NOMO-1 treated with DMSO at 0.1 percent for 48 hours (cell line): ENCODE data around the gene EBLN2.

Experiments
- DNase-seq: peaks from one replicate; lab custom pipeline; 2025; ENCODE audit not compliant: unreplicated experiment; lab: John Stamatoyannopoulos, UW

The EBLN2 gene

GRCh38 chr3:73100741-73101559 lies 39.5 kb downstream of the EBLN2 start:
- DNase-seq, result peak; percentile 57

GRCh38 chr3:73101881-73102280 lies 40.4 kb downstream of the EBLN2 start:
- DNase-seq, result no peak

GRCh38 chr3:73107215-73107614 lies 45.8 kb downstream of the EBLN2 start:
- no peak for DNase-seq

GRCh38 chr3:73107676-73108187 lies 46.3 kb downstream of the EBLN2 start:
- no peak for DNase-seq

GRCh38 chr3:73108750-73109149 lies 47.3 kb downstream of the EBLN2 start:
- DNase-seq, result no peak

GRCh38 chr3:73110530-73110929 lies 49.1 kb downstream of the EBLN2 start:
- no peak for DNase-seq
